Measurements from ENCODE around the gene GDPGP1. TPM values are rescaled to one million over a fixed set of nuclear protein-coding genes. Genes with fewer than 3 reads are reported as not detected.

Gene GDPGP1
- total RNA-seq (2022; extraction: Qiagen RNA extraction; ENCODE audit: low read depth), result 6.1 to 6.9 TPM (median 6.6 TPM) in 5 replicates

DNA sequence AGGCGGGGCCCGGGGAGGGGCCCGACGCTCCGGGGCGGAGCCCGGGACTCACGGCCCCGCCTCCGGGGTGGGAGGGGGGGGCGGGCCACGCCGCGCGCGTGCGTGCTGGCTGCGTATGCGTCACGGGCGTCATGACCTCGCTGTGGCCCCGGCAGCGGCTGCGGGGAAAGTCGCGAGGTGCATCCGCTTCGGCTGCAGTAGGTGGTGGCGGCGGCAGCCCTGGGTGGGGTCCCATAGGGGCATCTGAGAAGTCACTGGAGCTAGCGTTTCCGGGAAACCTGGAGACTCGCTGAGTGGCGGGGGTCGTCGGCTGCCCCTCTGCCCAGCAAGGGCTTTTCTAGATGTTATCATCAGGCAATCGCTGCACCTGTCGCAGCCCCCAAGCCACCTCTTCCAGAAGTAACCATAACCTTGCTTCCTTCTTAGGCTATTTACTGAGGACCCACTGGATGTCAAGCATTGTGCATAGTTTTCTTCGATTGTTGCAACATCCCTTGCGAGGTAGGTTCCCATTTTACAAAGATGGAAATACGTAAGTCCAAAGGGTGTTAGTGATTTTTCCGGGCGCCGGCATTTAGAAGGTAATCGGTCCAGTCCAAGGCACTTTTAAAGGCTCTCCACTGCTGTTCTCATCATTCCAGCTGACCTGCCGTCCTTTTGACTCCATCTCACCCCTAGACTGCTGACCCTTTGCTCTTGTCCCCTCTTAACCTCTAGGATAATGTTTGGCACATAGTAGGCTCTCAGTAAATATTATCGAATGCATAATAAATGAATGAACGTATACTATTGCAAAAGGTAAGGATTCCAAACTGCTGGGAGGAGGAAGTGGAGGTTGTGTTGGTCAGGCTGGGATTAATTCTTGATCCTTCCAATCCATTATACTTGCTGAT, at the start of gene GDPGP1:
GDPGP1 (plus strand) TSS at position 114 of the 893 bp plus-strand sequence. CDS start 6,700 bp downstream, outside the sequence.

GRCh38 chr15:90201130-90201943, 32.7 kb upstream of the GDPGP1 start, which contains the start of gene SEMA4B:
Gene SEMA4B, plus strand, starts transcription at chr15:90201330. Its CDS starts 249 bp downstream, at chr15:90201579.

DNA sequence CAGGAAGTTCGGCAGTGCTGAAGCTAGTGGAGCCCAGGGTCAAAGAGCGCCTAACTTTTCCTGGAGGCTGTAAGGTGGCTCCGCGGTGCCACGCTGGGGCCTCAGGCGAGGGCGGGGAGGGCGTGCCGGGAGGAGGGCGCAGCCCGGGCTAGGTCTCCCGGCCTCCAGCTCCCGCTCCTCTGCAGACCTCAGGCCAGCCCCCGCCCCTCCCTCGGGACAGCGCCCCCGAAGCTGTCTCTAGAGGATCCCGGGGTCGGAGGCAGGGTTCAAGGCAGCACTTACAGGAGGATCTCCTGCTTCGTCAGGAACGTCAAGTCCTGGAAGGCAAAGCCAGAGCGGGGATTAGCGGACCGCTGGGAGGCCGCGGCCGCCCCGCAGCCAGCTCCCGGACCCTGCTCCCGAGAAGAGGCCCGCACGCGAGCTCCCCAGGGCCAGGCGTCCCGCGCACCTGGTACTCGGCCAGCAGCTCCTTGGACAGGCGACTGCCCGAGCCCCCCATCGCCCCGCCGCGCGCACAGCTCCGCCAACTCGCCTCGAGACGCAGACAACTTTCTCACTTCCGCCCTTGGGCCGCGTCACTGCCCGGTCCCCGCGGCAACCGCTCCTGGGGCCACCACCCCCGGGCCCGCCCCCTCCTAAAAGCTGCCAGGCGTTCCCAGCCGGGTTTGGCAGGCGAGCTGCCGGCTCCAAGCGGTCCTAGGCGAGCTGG, 468 bp upstream of the GDPGP1 start, which contains the start of gene CIB1:
CIB1 (minus strand) TSS at position 555 of the 709 bp plus-strand sequence; CDS start at position 499, 56 bp downstream.

DNA sequence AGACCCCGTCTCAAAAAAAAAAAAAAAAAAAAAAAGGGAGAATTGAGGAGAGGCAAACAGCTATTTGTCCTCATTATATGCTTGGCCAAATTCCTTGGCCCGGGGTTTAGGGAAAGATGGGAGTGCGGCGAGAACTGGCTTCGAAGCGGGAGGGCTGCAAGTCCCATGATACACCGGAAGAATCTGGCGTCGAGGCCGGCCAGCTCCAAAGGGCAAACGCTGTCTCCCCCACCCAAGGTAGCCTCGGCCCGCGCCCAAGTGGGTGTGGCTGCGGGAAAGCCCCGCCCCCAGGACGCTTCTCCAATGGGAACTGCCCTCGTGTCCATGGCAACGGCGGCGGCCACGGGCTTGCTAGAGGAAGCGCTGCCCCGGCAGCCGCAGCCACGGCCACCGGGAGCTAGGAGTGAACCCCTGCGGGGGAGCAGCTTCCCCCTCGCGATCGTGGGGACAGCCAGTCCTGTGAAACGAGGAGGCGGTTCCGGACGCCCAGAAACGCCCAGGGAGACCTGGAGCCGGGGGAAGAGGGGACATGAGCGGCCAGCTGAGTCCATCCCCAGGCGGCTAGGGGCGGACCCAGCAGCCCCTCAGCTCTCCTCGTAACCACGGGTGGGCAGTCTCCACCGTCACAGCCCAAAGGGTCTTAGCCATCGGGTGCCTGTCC, 15.3 kb downstream of the GDPGP1 start, which contains the start of gene TTLL13:
TTLL13 (plus strand) TSS at position 354 of the 661 bp plus-strand sequence. CDS start 1,075 bp downstream, outside the sequence.

DNA sequence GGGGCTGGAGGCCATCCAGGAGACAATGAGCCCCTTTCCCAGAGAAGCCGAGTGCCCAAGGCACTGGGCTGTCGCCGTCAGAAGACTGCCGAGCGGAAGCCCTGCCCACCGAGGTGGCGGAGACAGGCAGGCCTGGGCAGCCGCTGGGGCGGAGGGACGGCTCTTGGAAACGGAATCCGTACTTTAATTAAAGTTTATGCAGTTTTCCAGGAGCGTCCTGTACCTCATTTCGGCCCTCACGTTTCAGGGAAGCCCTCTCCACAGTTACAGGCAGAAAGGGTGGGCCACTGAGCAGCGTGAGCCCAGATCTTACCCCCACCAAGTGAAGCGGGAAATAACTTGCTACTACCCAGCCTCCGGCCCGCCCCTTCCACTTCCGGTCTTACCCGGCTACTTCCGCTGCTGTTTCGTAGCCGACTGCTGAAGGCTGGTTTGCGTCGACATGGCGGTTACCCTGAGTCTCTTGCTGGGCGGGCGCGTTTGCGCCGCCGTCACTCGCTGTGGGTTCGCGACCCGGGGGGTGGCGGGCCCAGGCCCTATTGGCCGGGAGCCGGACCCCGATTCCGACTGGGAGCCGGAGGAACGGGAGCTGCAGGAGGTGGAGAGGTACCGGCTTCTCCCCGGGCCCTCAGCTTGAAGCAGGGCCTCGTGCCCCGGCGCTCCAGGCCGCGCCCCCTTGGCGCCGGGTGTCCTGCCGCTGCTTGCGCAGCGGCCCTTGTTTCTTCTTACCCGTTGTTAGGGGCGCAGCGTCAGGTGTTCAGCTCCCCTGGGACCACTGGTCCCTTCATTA, 31.5 kb downstream of the GDPGP1 start, which contains the start of gene NGRN:
NGRN (plus strand) TSS at position 402 of the 790 bp plus-strand sequence; CDS start at position 443, 41 bp downstream.

Other genes with a start within 250 kb of the GDPGP1 start
- 14.2 to 18.1 TPM (median 16.9 TPM) in 5 replicates for gene ZNF710, start 232.9 kb upstream of the GDPGP1 start, total RNA-seq (2022; extraction: Qiagen RNA extraction; ENCODE audit: low read depth)
- gene IDH2, start 131.7 kb upstream of the GDPGP1 start, total RNA-seq (2022; extraction: Qiagen RNA extraction; ENCODE audit: low read depth), result 35.9 to 52.5 TPM (median 49.7 TPM) in 5 replicates
- 133 to 160 TPM (median 155 TPM) in 5 replicates for gene SEMA4B, start 32.9 kb upstream of the GDPGP1 start, total RNA-seq (2022; extraction: Qiagen RNA extraction; ENCODE audit: low read depth)
- gene CIB1, start 268 bp upstream of the GDPGP1 start, total RNA-seq (2022; extraction: Qiagen RNA extraction; ENCODE audit: low read depth), result 218 to 245 TPM (median 228 TPM) in 5 replicates
- gene TTLL13, start 15.3 kb downstream of the GDPGP1 start, total RNA-seq (2022; extraction: Qiagen RNA extraction; ENCODE audit: low read depth), result 0.14 to 0.16 TPM (median 0.15 TPM) in 4 of 5 replicates, not detected in the other
- gene NGRN, start 31.5 kb downstream of the GDPGP1 start, total RNA-seq (2022; extraction: Qiagen RNA extraction; ENCODE audit: low read depth), result 102 to 122 TPM (median 119 TPM) in 5 replicates
- gene ZNF774, start 118.1 kb downstream of the GDPGP1 start, total RNA-seq (2022; extraction: Qiagen RNA extraction; ENCODE audit: low read depth), result 0.83 to 1.4 TPM (median 1.0 TPM) in 5 replicates
- gene IQGAP1, start 154.0 kb downstream of the GDPGP1 start, total RNA-seq (2022; extraction: Qiagen RNA extraction; ENCODE audit: low read depth), result 118 to 163 TPM (median 136 TPM) in 5 replicates